GM21576 (cell line): Measurements from ENCODE around the gene KCNK17.
A peak's percentile ranks its signal among the peaks of the same experiment; 100 is the strongest.
"Not testable (repeated sequence)": the region's sequence is repeated elsewhere in the genome, so short reads cannot be mapped to it uniquely, and the experiment has no call there.

Experiments used
- ATAC-seq: cut with Tn5 transposase; IDR thresholded peaks from one replicate; pipeline ENCODE4 v1.9.1; 2021; ENCODE audit warnings: mild to moderate bottlenecking, moderate library complexity; ENCODE audit not compliant: unreplicated experiment

The KCNK17 gene

GRCh38 chr6:39303425-39304153 lies 10.6 kb downstream of the KCNK17 start:
- no peak for ATAC-seq

- ATAC-seq = peak; percentile 71
These were observed 11.4 kb downstream of the KCNK17 start for GRCh38 chr6:39302669-39303424.

- ATAC-seq = no peak
These were observed 12.2 kb downstream of the KCNK17 start for GRCh38 chr6:39302011-39302410.

GRCh38 chr6:39301606-39302005 lies 12.6 kb downstream of the KCNK17 start:
- no peak for ATAC-seq

- no peak for ATAC-seq
These were observed 13.5 kb downstream of the KCNK17 start for GRCh38 chr6:39300739-39301138.

GRCh38 chr6:39298061-39298460 lies 16.2 kb downstream of the KCNK17 start:
- no peak for ATAC-seq

GRCh38 chr6:39296745-39297640 lies 17.2 kb downstream of the KCNK17 start:
- ATAC-seq = no peak

- no peak for ATAC-seq
These were observed 18.6 kb downstream of the KCNK17 start for GRCh38 chr6:39295611-39296011.

- ATAC-seq = no peak
These were observed 19.3 kb downstream of the KCNK17 start for GRCh38 chr6:39294899-39295298.

- no peak for ATAC-seq
These were observed 20.1 kb downstream of the KCNK17 start for GRCh38 chr6:39294133-39294532.

GRCh38 chr6:39292637-39293036 lies 21.6 kb downstream of the KCNK17 start:
- no peak for ATAC-seq

- ATAC-seq = no peak
These were observed 24.7 kb downstream of the KCNK17 start for GRCh38 chr6:39289490-39289889.

- no peak for ATAC-seq
These were observed 26.6 kb downstream of the KCNK17 start for GRCh38 chr6:39287601-39288000.

- ATAC-seq = not testable (repeated sequence)
These were observed 27.6 kb downstream of the KCNK17 start for GRCh38 chr6:39286596-39286995.

- ATAC-seq = no peak
These were observed 31.4 kb downstream of the KCNK17 start for GRCh38 chr6:39282774-39283173.

GRCh38 chr6:39281312-39281980 lies 32.8 kb downstream of the KCNK17 start:
- no peak for ATAC-seq

- ATAC-seq = no peak
These were observed 33.9 kb downstream of the KCNK17 start for GRCh38 chr6:39280247-39280731.

- no peak for ATAC-seq
These were observed 34.7 kb downstream of the KCNK17 start for GRCh38 chr6:39279539-39279938.

- ATAC-seq = no peak
These were observed 37.7 kb downstream of the KCNK17 start for GRCh38 chr6:39276379-39276995.

GRCh38 chr6:39274903-39275302 lies 39.3 kb downstream of the KCNK17 start:
- ATAC-seq = no peak
